ENCODE data around the gene HS6ST1.

The HS6ST1 gene, protein sequence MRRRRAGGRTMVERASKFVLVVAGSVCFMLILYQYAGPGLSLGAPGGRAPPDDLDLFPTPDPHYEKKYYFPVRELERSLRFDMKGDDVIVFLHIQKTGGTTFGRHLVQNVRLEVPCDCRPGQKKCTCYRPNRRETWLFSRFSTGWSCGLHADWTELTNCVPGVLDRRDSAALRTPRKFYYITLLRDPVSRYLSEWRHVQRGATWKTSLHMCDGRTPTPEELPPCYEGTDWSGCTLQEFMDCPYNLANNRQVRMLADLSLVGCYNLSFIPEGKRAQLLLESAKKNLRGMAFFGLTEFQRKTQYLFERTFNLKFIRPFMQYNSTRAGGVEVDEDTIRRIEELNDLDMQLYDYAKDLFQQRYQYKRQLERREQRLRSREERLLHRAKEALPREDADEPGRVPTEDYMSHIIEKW

DNA sequence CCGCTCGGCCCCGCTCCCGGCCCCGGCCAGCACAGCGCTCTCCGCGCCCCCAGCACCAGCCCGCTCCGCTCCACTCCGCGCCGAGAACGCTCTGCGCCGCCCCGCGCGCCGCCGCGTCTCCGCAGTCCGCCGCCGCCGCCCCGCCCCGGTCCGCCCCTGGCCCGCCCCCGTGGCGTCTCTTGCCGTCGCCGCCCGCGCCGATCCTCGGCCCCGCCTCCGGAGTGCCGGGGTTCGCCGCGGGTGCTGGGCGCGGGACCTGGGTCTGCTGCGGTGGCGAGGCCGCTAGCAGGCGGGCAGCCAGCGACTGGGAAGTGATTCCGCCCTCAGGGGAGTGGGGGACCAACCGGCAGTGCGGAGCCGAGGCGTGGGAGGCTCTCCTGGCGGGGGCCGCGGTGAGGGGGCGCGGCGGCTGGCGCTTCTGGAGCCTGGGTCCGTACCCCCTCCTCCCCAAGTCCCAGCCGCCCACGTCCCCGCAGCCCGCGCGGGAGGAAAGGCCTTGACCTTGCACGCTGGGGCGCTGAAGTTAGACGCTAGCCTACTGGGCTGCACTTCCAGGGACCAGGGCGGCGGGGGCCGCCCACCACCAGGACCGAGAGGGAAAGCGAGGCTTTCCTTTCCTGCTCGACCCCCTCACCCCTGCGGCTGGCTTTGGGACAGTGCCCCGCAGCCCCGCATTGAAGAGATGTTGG is at the start of gene HS6ST1:
Gene HS6ST1 (minus strand): TSS at position 93 of the 689 bp plus-strand sequence. CDS start 305 bp downstream, outside the sequence.
- TF ChIP-seq, protein P1, sequence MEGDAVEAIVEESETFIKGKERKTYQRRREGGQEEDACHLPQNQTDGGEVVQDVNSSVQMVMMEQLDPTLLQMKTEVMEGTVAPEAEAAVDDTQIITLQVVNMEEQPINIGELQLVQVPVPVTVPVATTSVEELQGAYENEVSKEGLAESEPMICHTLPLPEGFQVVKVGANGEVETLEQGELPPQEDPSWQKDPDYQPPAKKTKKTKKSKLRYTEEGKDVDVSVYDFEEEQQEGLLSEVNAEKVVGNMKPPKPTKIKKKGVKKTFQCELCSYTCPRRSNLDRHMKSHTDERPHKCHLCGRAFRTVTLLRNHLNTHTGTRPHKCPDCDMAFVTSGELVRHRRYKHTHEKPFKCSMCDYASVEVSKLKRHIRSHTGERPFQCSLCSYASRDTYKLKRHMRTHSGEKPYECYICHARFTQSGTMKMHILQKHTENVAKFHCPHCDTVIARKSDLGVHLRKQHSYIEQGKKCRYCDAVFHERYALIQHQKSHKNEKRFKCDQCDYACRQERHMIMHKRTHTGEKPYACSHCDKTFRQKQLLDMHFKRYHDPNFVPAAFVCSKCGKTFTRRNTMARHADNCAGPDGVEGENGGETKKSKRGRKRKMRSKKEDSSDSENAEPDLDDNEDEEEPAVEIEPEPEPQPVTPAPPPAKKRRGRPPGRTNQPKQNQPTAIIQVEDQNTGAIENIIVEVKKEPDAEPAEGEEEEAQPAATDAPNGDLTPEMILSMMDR (IDR thresholded peaks at IDR 0.05; ENCODE audit: extremely low read depth, missing control alignments) = no peak
- DNase-seq (ENCODE audit: low spot score) = peak; percentile 97

DNA sequence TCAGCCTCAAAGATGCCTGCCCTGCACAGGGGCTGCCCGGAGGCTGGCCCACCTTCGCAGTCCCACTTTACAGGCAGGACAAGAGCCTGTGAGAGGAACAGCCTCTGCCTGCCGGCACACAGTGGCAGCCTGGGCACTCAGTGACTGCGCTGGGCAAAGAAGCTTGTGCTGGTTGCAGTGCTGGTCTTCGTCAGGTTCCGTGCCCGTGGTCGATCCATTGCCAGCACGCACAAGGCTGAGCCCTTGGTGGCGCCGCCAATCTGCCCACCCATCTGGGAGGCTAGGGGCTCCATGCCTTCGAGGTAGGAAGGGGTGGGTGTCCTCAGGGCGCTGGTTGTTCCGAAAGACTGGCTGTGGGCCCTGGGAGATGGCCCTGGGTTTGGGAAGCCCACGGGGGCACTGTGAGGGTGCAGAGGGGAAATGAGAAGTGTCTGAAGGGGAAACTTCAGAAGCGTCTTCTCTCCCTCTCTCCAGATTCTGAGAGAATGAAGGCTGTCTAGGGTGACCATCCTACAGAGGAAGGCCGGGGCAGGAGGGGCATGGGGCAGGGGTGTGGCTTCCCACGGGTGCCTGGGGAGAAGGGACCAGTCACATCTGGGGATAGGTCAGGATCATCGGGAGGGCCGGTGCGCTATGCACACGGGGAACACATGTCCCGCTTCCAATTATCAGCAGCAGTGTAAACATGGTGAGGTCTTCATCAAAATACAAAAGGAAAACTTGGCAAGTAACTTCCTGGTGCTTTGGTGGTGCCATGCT is 49.1 kb upstream of the HS6ST1 start:
- no peak for DNase-seq (ENCODE audit: low spot score)
- TF ChIP-seq, protein P1 (IDR thresholded peaks at IDR 0.05; ENCODE audit: extremely low read depth, missing control alignments) = no peak

DNA sequence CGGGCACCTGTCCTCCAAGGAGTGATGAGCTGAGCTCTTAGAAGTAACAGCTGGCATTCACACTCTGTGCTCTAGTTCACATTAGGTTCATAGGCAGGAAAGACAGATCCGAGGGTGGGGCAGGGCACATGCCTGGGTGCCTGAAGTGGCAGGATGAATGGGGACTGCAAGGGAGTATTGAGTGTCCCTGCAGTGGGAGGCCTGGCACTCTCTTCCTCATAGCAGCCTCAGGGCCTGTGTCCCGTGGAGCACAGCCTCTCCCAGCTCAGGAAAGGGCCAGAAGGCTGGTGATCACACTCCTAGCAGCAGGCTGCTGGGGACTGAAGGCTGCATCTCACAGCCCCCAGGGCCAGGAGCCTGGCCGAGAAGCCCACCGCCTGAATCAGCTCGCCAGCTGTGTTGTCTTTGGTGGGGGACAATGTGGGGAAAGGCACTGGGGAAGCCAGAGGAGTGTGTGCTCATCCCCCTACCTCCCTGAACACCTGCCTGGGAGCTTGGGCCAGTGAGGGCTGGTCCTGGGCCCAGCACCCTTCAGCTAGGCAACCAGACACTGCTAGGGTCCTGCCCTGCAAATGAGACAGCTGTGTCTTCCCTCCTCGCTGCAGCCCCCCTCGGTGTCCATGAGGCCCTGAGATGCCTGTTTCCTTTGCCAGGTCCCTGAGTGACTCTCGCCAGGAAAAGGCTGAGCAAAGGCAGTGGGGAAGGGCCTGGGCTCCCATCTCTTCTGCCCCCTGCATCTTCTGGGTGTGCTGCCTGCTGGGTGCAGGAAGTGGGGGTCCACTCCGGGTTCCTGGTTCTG is 48.2 kb upstream of the HS6ST1 start:
- TF ChIP-seq, protein P1 (IDR thresholded peaks at IDR 0.05; ENCODE audit: extremely low read depth, missing control alignments) = no peak
- DNase-seq (ENCODE audit: low spot score) = no peak

DNA sequence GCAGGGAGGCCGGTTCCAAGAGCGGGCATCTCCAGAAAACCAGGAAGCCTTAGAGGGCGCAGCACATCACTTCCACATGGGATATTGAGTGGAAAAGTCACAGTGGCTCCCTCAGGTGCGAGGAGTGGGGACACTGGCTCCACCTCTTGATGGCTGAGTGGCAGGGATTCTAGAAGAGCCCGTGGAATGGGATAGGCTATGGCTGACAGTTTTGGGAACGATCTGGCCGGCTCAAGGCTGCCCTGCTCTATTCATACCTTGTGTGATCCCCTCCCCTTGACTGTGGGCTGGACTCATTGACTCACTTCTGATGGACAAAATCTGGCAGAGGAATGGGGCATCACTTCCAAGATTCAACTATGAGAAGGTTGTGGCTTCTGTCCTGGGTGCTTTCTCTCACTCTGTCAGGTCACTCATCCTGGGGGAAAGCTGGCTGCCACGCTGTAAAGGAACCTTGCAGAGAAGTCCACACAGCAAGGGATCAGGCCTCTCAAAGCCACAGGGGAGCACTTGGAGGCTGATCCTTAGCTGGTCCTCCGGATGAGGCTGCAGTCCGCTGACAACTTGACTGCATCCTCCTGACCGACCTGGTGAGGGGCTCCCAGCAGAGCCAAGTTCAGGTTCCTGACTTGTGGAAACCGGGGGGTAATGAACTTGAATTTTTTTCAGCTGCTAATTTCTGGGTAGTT is 46.7 kb upstream of the HS6ST1 start:
- DNase-seq (ENCODE audit: low spot score) = no peak
- TF ChIP-seq, protein P1 (IDR thresholded peaks at IDR 0.05; ENCODE audit: extremely low read depth, missing control alignments) = no peak

DNA sequence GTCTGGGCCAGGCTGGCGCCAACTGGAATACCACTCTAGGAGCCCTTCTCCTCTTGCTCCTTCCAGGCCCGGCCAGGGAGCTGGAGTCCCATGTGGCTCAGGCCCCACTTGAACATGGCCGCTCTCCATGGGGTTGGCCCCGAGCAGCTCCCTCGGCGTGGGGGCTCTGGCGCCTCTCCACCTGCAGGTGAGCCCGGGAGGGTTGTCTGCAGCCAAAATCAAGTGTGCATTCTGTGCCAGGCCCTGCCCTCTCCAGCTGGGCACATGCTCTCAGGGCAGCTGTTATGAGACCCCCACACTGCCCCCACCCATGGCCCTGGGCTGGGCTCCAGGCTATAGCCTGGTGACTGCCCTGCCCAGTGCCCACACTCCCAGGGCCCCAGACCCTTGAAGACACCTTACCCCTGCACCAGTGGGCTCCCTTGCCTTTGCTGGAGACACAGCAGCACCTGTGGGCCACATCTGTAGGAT is 45.8 kb upstream of the HS6ST1 start:
- DNase-seq (ENCODE audit: low spot score) = no peak

DNA sequence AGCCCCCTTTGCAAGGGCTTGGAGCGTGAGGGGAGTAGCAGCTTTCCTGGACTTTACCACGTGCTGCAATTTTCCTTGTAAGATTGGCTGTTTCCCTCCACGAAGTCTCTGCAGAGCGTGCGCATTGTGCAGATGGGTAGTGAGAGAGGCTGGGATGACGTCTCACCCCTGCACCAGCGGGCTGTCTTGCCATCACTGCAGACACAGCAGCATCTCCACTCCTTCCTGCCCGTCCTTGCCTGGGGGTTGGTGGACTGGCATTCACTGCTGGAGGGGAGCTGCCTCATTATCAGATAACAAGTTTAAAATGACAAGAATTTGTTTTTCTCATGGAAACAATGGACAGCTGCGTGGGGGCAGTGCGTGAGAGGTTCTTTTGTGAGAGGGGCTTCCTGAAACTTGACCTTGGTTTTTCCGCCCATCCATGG is 45.3 kb upstream of the HS6ST1 start:
- DNase-seq (ENCODE audit: low spot score) = no peak
- TF ChIP-seq, protein P1 (IDR thresholded peaks at IDR 0.05; ENCODE audit: extremely low read depth, missing control alignments) = no peak

More for the DNA sequence above, 45.8 kb upstream of the HS6ST1 start:
- TF ChIP-seq, protein P1 (IDR thresholded peaks at IDR 0.05; ENCODE audit: extremely low read depth, missing control alignments) = no peak
